SK-N-SH (cell line): ENCODE results near the gene PCDHGC4. TPM values are rescaled to one million over a fixed set of nuclear protein-coding genes. Genes with fewer than 3 reads are reported as not detected.

Experiments used
- CTCF ChIA-PET: fragments of 300-600, 350-600 bp; formaldehyde crosslinking; extraction: SDS; loops from one replicate; lab custom pipeline; 2021; lab: Yijun Ruan, JAX
- POLR2A ChIA-PET: fragments of 350-600 bp; sonication (Branson Sonifier 250); formaldehyde crosslinking; extraction: SDS; loops from one replicate; lab custom pipeline; 2020; ENCODE audit warnings: antibody characterized with exemption, inconsistent platforms; lab: Yijun Ruan, JAX
- DNase-seq: peaks from one replicate; pipeline ENCODE4 v3.0.0; 2012
- H2AFZ ChIP-seq: fragments of 200-600 bp; sonication (generic); 2 replicates; pipeline ENCODE4 v1.8.1; 2016; ENCODE audit warnings: antibody characterized with exemption, mild to moderate bottlenecking, low read depth
- H3F3A ChIP-seq: fragments of 200-600 bp; sonication (generic); replicated peaks from 2 replicates; pipeline ENCODE3; 2016; ENCODE audit warnings: antibody characterized with exemption, mild to moderate bottlenecking; ENCODE audit not compliant: insufficient read depth
- H3K27ac ChIP-seq, 2 experiments: fragments of 200-500 bp in 1 of 2; fragments of 200-600 bp in 1 of 2; sonication (Bioruptor generic) in 1 of 2; sonication (generic), shearing (Covaris generic) in 1 of 2; 2 replicates each; pipeline versions ENCODE4 v1.5.1 to v1.6.1; 2014 to 2016; ENCODE audit warnings: low read depth in 2 of 2, inconsistent platforms in 1 of 2, low read length in 1 of 2, mild to moderate bottlenecking in 1 of 2, mixed read lengths in 1 of 2
- H3K27me3 ChIP-seq: fragments of 200-600 bp; sonication (generic), shearing (Covaris generic); 2 replicates; pipeline ENCODE4 v1.6.1; 2016; ENCODE audit warnings: mixed run types; ENCODE audit not compliant: insufficient read depth
- H3K36me3 ChIP-seq, 2 experiments: fragments of 200-500 bp in 1 of 2; fragments of 200-600 bp in 1 of 2; sonication (Bioruptor generic) in 1 of 2; sonication (generic) in 1 of 2; replicated peaks in 1 of 2; 2 replicates each; pipeline versions ENCODE3 to v1.5.1; 2014 to 2016; ENCODE audit warnings: low read length in 1 of 2, mild to moderate bottlenecking in 1 of 2; ENCODE audit not compliant: insufficient read depth in 2 of 2, control insufficient read depth in 1 of 2
- H3K4me1 ChIP-seq, 2 experiments: fragments of 200-500 bp in 1 of 2; fragments of 200-600 bp in 1 of 2; sonication (Bioruptor generic) in 1 of 2; sonication (generic), shearing (Covaris generic) in 1 of 2; 2 replicates each; pipeline versions ENCODE4 v1.5.1 to v1.6.1; 2014 to 2016; ENCODE audit warnings: low read depth in 1 of 2, low read length in 1 of 2, mixed run types in 1 of 2; ENCODE audit not compliant: insufficient read depth in 2 of 2, control insufficient read depth in 1 of 2
- H3K4me2 ChIP-seq: fragments of 200-600 bp; sonication (generic), shearing (Covaris generic); 2 replicates; pipeline ENCODE4 v1.6.1; 2017; ENCODE audit warnings: mixed run types
- H3K4me3 ChIP-seq, 2 experiments: fragments of 200-500 bp in 1 of 2; fragments of 200-600 bp in 1 of 2; sonication (Bioruptor generic) in 1 of 2; sonication (generic), shearing (Covaris generic) in 1 of 2; 2 replicates each; pipeline versions ENCODE4 v1.5.1 to v1.8.1; 2014 to 2016; ENCODE audit warnings: low read depth in 2 of 2, inconsistent platforms in 1 of 2, low read length in 1 of 2, mild to moderate bottlenecking in 1 of 2, mixed read lengths in 1 of 2, moderate library complexity in 1 of 2
- H3K79me2 ChIP-seq: fragments of 200-600 bp; sonication (generic); 2 replicates; pipeline ENCODE4 v1.8.1; 2017; ENCODE audit warnings: mild to moderate bottlenecking; ENCODE audit not compliant: insufficient read depth
- H3K9ac ChIP-seq: fragments of 200-600 bp; sonication (generic); 2 replicates; pipeline ENCODE4 v1.6.1; 2017; ENCODE audit warnings: mixed run types
- H3K9me2 ChIP-seq: fragments of 200-600 bp; sonication (generic); 2 replicates; pipeline ENCODE4 v1.6.1; 2017; ENCODE audit warnings: mixed run types
- H3K9me3 ChIP-seq: fragments of 200-600 bp; sonication (generic); 2 replicates; pipeline ENCODE4 v1.6.1; 2017; ENCODE audit warnings: mixed run types, mild to moderate bottlenecking, moderate library complexity
- H4K20me1 ChIP-seq: fragments of 200-600 bp; sonication (generic); 2 replicates; pipeline ENCODE4 v1.6.1; 2017; ENCODE audit warnings: mild to moderate bottlenecking, mixed run types; ENCODE audit not compliant: insufficient read depth
- CHD2 ChIP-seq: fragments of 150-350 bp; IDR thresholded peaks from 2 replicates; pipeline ENCODE4 v1.6.1; 2018; ENCODE audit warnings: low read length; ENCODE audit not compliant: partially characterized antibody
- ELF1 ChIP-seq: IDR thresholded peaks from 2 replicates; pipeline ENCODE4 v1.4.0; 2012
- EP300 ChIP-seq, 2 experiments: IDR thresholded peaks; 2 replicates each; pipeline versions ENCODE4 v1.4.0 to v1.6.1; 2012; ENCODE audit warnings: borderline replicate concordance in 1 of 2, low read depth in 1 of 2, low read length in 1 of 2
- EZH2phosphoT487 ChIP-seq: fragments of 200-600 bp; sonication (generic); IDR thresholded peaks from 2 replicates; pipeline ENCODE4 v1.6.1; 2017; ENCODE audit warnings: low read depth, mixed run types, mild to moderate bottlenecking, antibody characterized with exemption, moderate library complexity, borderline replicate concordance
- GABPA ChIP-seq: IDR thresholded peaks from 2 replicates; pipeline ENCODE4 v1.4.0; 2012; ENCODE audit warnings: low read depth, mild to moderate bottlenecking
- GATA2 ChIP-seq: sonication (generic); formaldehyde crosslinking; IDR thresholded peaks from 2 replicates; pipeline ENCODE4 v1.5.0; 2020; ENCODE audit warnings: mild to moderate bottlenecking, missing genetic modification reagents
- MEF2A ChIP-seq: IDR thresholded peaks from 2 replicates; pipeline ENCODE4 v1.4.0; 2012; ENCODE audit warnings: low read depth, borderline replicate concordance
- NFIC ChIP-seq: IDR thresholded peaks from 2 replicates; pipeline ENCODE4 v1.4.0; 2012; ENCODE audit warnings: borderline replicate concordance
- NRF1 ChIP-seq: IDR thresholded peaks from 2 replicates; pipeline ENCODE4 v1.6.1; 2012; ENCODE audit warnings: low read depth, mild to moderate bottlenecking, low read length
- RAD21 ChIP-seq: IDR thresholded peaks from 2 replicates; pipeline ENCODE4 v1.6.1; 2012; ENCODE audit warnings: mild to moderate bottlenecking, low read length
- SIN3A ChIP-seq: IDR thresholded peaks from 2 replicates; pipeline ENCODE4 v1.6.1; 2012; ENCODE audit warnings: low read depth, mild to moderate bottlenecking, low read length, moderate library complexity, borderline replicate concordance
- TCF12 ChIP-seq: IDR thresholded peaks from 2 replicates; pipeline ENCODE4 v1.4.0; 2012
- TEAD4 ChIP-seq: IDR thresholded peaks from 2 replicates; pipeline ENCODE4 v1.4.0; 2012; ENCODE audit warnings: mild to moderate bottlenecking, borderline replicate concordance; ENCODE audit not compliant: insufficient read depth
- WGBS: methylation state at CpG from one replicate; pipeline ENCODE4 v1.1.6; 2017; ENCODE audit warnings: low lambda C conversion rate; 5-methylcytosine and 5-hydroxymethylcytosine counted together
- polyA plus RNA-seq, 3 experiments: library from polyadenylated mRNA; depleted of rRNA; stranded (reverse); fragments of >200 nt; gene quantifications; 2 replicates each; pipeline ENCODE4 v1.2.3, GENCODE V29; 2012
- TF ChIP-seq, protein P1 (sequence below): fragments of 200-600 bp; sonication (generic); IDR thresholded peaks from 2 replicates; pipeline ENCODE4 v1.6.1; 2017; ENCODE audit warnings: antibody characterized with exemption, mild to moderate bottlenecking, moderate library complexity
- TF ChIP-seq, protein P2 (sequence below): IDR thresholded peaks from 2 replicates; pipeline ENCODE4 v1.4.0; 2012; ENCODE audit warnings: low read depth
- TF ChIP-seq, protein P3 (sequence below): IDR thresholded peaks from 2 replicates; pipeline ENCODE4 v1.4.0; 2012; ENCODE audit warnings: low read depth, borderline replicate concordance
- TF ChIP-seq, protein P4 (sequence below): IDR thresholded peaks from 2 replicates; pipeline ENCODE4 v1.4.0; 2012; ENCODE audit warnings: low read depth, borderline replicate concordance

PCDHGC4 gene
- polyA plus RNA-seq, 1 of the 3 experiments (the other 2 are of a cell fraction): 0.53 TPM

DNA sequence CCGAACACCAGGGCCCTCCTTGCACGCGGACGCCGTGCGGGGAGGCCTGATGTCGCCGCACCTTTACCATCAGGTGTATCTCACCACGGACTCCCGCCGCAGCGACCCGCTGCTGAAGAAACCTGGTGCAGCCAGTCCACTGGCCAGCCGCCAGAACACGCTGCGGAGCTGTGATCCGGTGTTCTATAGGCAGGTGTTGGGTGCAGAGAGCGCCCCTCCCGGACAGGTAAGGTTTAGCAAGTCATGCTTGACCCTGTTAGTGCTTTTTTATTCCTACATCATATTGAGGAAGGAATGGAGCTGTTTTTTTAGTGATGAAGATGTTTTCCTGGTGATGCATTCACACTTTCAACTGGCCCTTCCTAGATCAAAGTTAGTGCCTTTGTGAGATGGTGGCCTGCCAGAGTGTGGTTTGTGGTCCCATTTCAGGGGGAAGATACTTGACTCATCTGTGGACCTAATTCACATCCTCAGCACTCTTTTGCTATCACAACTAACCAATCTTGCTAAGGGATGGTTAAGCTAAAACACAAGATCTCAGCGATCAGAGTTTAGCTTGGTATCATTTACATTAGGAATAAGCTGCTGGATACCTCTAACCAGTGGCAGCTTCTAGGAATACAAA lies 6.4 kb upstream of the PCDHGC4 start:
- no peaks in the 10 kb centered on the region for H3K27me3 ChIP-seq
- no peaks in the 10 kb centered on the region for H3K9me3 ChIP-seq
- peaks cover 12 to 39% of the 10 kb centered on the region in 2 experiments; a peak in 3 of 4 replicates for H3K4me1 ChIP-seq
- WGBS: 24% methylated on average over 5 of the region's 20 CpGs
- peaks cover 25% of the 10 kb centered on the region for H3F3A ChIP-seq
- peak overlapping the region; percentile 82 to 85 for H3K4me3 ChIP-seq
- H4K20me1 ChIP-seq: peaks cover 61% of the 10 kb centered on the region
- peaks cover 0 to 42% of the 10 kb centered on the region in 2 experiments for H3K36me3 ChIP-seq
- no peaks in the 10 kb centered on the region for H3K9me2 ChIP-seq
- ChIA-PET CTCF (interaction anchor here (0.6 to 8.6 kb wide), 13 partner anchors 8 to 436 kb away, joined by 3 to 117 read pairs (median 4); partner anchors contain the start of gene TAF7), POLR2A (no interaction called here)
- peaks cover 70% of the 10 kb centered on the region for H3K79me2 ChIP-seq
- no peak overlapping the region for H2AFZ ChIP-seq
- peak overlapping the region in 1 of 2 experiments; percentile 92; a peak in 1 of 4 replicates for H3K27ac ChIP-seq
- no peak for DNase-seq
- peak overlapping the region; percentile 97 for H3K4me2 ChIP-seq
- H3K9ac ChIP-seq: peak overlapping the region; percentile 83; the same call in 1 of the 2 replicates
- no peak for TF ChIP-seq SIN3A
- TF ChIP-seq, protein P1, sequence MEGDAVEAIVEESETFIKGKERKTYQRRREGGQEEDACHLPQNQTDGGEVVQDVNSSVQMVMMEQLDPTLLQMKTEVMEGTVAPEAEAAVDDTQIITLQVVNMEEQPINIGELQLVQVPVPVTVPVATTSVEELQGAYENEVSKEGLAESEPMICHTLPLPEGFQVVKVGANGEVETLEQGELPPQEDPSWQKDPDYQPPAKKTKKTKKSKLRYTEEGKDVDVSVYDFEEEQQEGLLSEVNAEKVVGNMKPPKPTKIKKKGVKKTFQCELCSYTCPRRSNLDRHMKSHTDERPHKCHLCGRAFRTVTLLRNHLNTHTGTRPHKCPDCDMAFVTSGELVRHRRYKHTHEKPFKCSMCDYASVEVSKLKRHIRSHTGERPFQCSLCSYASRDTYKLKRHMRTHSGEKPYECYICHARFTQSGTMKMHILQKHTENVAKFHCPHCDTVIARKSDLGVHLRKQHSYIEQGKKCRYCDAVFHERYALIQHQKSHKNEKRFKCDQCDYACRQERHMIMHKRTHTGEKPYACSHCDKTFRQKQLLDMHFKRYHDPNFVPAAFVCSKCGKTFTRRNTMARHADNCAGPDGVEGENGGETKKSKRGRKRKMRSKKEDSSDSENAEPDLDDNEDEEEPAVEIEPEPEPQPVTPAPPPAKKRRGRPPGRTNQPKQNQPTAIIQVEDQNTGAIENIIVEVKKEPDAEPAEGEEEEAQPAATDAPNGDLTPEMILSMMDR: peak; percentile 55

DNA sequence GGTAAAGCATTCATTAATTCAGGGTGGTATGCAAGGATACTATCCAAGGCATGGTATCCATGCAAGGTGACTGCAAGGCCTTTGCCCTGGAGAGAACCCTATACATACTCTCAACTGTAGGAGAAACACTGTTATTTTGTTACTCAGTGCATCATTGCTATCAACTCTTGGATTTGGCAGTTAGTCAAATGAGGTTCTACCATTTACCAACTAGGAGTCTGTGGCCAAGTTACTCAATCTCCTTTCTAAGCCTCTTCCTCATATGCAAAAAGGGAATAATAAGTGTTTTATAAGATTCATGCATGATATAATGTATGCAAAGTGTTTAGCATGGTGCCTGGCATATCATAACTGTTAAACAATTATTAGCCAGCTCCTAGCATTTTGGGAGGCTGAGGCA lies 5.1 kb upstream of the PCDHGC4 start:
- Histone ChIP-seq H3K27ac (no peak overlapping the region), H3K4me1 (peaks cover 23 to 46% of the 10 kb centered on the region in 2 experiments; a peak in 3 of 4 replicates), H3K4me3 (peak overlapping the region in 1 of 2 experiments; percentile 82; a peak in 2 of 4 replicates), H4K20me1 (peaks cover 71% of the 10 kb centered on the region)
- TF ChIP-seq TCF12: no peak
- TF ChIP-seq, protein P2, sequence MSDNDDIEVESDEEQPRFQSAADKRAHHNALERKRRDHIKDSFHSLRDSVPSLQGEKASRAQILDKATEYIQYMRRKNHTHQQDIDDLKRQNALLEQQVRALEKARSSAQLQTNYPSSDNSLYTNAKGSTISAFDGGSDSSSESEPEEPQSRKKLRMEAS: no peak
- TF ChIP-seq ELF1: no peak
- no peak for TF ChIP-seq MEF2A
- no peak for TF ChIP-seq NRF1
- TF ChIP-seq, protein P3, sequence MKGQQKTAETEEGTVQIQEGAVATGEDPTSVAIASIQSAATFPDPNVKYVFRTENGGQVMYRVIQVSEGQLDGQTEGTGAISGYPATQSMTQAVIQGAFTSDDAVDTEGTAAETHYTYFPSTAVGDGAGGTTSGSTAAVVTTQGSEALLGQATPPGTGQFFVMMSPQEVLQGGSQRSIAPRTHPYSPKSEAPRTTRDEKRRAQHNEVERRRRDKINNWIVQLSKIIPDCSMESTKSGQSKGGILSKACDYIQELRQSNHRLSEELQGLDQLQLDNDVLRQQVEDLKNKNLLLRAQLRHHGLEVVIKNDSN: no peak
- TF ChIP-seq, protein P4, sequence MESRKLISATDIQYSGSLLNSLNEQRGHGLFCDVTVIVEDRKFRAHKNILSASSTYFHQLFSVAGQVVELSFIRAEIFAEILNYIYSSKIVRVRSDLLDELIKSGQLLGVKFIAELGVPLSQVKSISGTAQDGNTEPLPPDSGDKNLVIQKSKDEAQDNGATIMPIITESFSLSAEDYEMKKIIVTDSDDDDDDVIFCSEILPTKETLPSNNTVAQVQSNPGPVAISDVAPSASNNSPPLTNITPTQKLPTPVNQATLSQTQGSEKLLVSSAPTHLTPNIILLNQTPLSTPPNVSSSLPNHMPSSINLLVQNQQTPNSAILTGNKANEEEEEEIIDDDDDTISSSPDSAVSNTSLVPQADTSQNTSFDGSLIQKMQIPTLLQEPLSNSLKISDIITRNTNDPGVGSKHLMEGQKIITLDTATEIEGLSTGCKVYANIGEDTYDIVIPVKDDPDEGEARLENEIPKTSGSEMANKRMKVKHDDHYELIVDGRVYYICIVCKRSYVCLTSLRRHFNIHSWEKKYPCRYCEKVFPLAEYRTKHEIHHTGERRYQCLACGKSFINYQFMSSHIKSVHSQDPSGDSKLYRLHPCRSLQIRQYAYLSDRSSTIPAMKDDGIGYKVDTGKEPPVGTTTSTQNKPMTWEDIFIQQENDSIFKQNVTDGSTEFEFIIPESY: no peak
- TF ChIP-seq RAD21: no peak
- no peak for TF ChIP-seq GATA2
- no peak for TF ChIP-seq GABPA
- TF ChIP-seq NFIC: no peak
- no peak for TF ChIP-seq EZH2phosphoT487
- no peak for TF ChIP-seq TEAD4
- no peak for TF ChIP-seq CHD2
- TF ChIP-seq SIN3A: no peak
- no peak for TF ChIP-seq EP300 (IDR thresholded peaks at IDR 0.05; ENCODE audit: borderline replicate concordance in 1 of 2, low read depth in 1 of 2, low read length in 1 of 2)
- TF ChIP-seq, all 33 proteins: peak for 0
- H3K36me3 ChIP-seq: peaks cover 0 to 42% of the 10 kb centered on the region in 2 experiments
- ChIA-PET CTCF (interaction anchor here (0.6 to 7.9 kb wide), 8 partner anchors 28 to 256 kb away, joined by 3 to 75 read pairs (median 4); partner anchors contain the start of gene PCDHB14), POLR2A (no interaction called here)
- DNase-seq: no peak
- H3K9me2 ChIP-seq: no peaks in the 10 kb centered on the region
- peak overlapping the region; percentile 97 for H3K4me2 ChIP-seq
- no peaks in the 10 kb centered on the region for H3K9me3 ChIP-seq
- H3K79me2 ChIP-seq: peaks cover 83% of the 10 kb centered on the region
- H3K27me3 ChIP-seq: no peaks in the 10 kb centered on the region
- H3F3A ChIP-seq: peaks cover 18% of the 10 kb centered on the region
- no peak overlapping the region for H3K9ac ChIP-seq
- H2AFZ ChIP-seq: no peak overlapping the region
